ENCODE data around the gene RUNX2. TPM values are rescaled to one million over a fixed set of nuclear protein-coding genes. Genes with fewer than 3 reads are reported as not detected.

RUNX2 gene
- total and polyA plus RNA-seq, 12 donors: 0.28 to 4.5 (median 1.8) TPM

DNA sequence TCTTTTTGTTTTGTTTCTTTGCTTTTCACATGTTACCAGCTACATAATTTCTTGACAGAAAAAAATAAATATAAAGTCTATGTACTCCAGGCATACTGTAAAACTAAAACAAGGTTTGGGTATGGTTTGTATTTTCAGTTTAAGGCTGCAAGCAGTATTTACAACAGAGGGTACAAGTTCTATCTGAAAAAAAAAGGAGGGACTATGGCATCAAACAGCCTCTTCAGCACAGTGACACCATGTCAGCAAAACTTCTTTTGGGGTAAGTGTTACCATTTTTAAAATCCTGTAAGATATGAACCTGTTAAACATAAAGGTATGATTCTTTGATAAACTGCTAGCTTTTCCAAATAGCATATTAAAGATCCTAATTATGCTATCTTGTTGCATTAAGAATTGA lies 393 bp downstream of the RUNX2 start:
- peaks cover 0 to 7% of the 10 kb centered on the region in 2 donors for H3K4me1 ChIP-seq (replicated peaks in 1 of 2)
- H3K9me3 ChIP-seq (replicated peaks in 1 of 3): no peaks in the 10 kb centered on the region
- H3K4me3 ChIP-seq: peak overlapping the region in 1 of 4 donors; percentile 19
- no peaks in the 10 kb centered on the region for H3K27me3 ChIP-seq
- DNase-seq: no peak
- H3K36me3 ChIP-seq (replicated peaks in 1 of 2): no peaks in the 10 kb centered on the region
- peak overlapping the region in 2 of 5 donors; percentile 1 to 54 for H3K27ac ChIP-seq
- intact Hi-C loops (cut with DNase I): no loop called here
- TF ChIP-seq POLR2A (IDR thresholded peaks at IDR 0.05): no peak
- TF ChIP-seq, protein P1, sequence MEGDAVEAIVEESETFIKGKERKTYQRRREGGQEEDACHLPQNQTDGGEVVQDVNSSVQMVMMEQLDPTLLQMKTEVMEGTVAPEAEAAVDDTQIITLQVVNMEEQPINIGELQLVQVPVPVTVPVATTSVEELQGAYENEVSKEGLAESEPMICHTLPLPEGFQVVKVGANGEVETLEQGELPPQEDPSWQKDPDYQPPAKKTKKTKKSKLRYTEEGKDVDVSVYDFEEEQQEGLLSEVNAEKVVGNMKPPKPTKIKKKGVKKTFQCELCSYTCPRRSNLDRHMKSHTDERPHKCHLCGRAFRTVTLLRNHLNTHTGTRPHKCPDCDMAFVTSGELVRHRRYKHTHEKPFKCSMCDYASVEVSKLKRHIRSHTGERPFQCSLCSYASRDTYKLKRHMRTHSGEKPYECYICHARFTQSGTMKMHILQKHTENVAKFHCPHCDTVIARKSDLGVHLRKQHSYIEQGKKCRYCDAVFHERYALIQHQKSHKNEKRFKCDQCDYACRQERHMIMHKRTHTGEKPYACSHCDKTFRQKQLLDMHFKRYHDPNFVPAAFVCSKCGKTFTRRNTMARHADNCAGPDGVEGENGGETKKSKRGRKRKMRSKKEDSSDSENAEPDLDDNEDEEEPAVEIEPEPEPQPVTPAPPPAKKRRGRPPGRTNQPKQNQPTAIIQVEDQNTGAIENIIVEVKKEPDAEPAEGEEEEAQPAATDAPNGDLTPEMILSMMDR (IDR thresholded peaks at IDR 0.05): no peak

GRCh38 chr6:45344900-45345299 lies 16.8 kb downstream of the RUNX2 start:
- no peaks in the 10 kb centered on the region for H3K36me3 ChIP-seq (replicated peaks in 1 of 2)
- TF ChIP-seq, protein P1 (IDR thresholded peaks at IDR 0.05): no peak
- TF ChIP-seq POLR2A (IDR thresholded peaks at IDR 0.05): no peak
- H3K9me3 ChIP-seq (replicated peaks in 1 of 3): no peaks in the 10 kb centered on the region
- no peak overlapping the region for H3K4me3 ChIP-seq
- no peaks in the 10 kb centered on the region for H3K27me3 ChIP-seq
- 75 to 88% (median 85%) methylated on average over 2 of the region's 2 CpGs for WGBS, 4 donors
- H3K27ac ChIP-seq: no peak overlapping the region
- no peaks in the 10 kb centered on the region for H3K4me1 ChIP-seq (replicated peaks in 1 of 2)
- no peak for DNase-seq
- intact Hi-C loops (cut with DNase I): no loop called here

- no peak overlapping the region for H3K27ac ChIP-seq
- no peaks in the 10 kb centered on the region for H3K36me3 ChIP-seq (replicated peaks in 1 of 2)
- no peaks in the 10 kb centered on the region for H3K9me3 ChIP-seq (replicated peaks in 1 of 3)
- no peak for DNase-seq
- H3K4me3 ChIP-seq: no peak overlapping the region
- intact Hi-C loops (cut with DNase I): no loop called here
- no peaks in the 10 kb centered on the region for H3K27me3 ChIP-seq
- no peak for TF ChIP-seq POLR2A (IDR thresholded peaks at IDR 0.05)
- TF ChIP-seq, protein P1 (IDR thresholded peaks at IDR 0.05): no peak
- H3K4me1 ChIP-seq (replicated peaks in 1 of 2): no peaks in the 10 kb centered on the region
These were observed 22.1 kb downstream of the RUNX2 start for GRCh38 chr6:45350186-45350710.

GRCh38 chr6:45351076-45351475 lies 22.9 kb downstream of the RUNX2 start:
- H3K27me3 ChIP-seq: no peaks in the 10 kb centered on the region
- no peak for DNase-seq
- no peak overlapping the region for H3K4me3 ChIP-seq
- no peaks in the 10 kb centered on the region for H3K36me3 ChIP-seq (replicated peaks in 1 of 2)
- intact Hi-C loops (cut with DNase I): no loop called here
- 94 to 100% (median 96%) methylated on average over 3 of the region's 3 CpGs for WGBS, 4 donors
- TF ChIP-seq POLR2A (IDR thresholded peaks at IDR 0.05): no peak
- TF ChIP-seq, protein P1 (IDR thresholded peaks at IDR 0.05): no peak
- H3K27ac ChIP-seq: no peak overlapping the region
- no peaks in the 10 kb centered on the region for H3K9me3 ChIP-seq (replicated peaks in 1 of 3)
- no peaks in the 10 kb centered on the region for H3K4me1 ChIP-seq (replicated peaks in 1 of 2)
